ENCODE results near the gene POLR1C.
"Not testable (repeated sequence)": the region's sequence is repeated elsewhere in the genome, so short reads cannot be mapped to it uniquely, and the experiment has no call there.

Gene POLR1C

DNA sequence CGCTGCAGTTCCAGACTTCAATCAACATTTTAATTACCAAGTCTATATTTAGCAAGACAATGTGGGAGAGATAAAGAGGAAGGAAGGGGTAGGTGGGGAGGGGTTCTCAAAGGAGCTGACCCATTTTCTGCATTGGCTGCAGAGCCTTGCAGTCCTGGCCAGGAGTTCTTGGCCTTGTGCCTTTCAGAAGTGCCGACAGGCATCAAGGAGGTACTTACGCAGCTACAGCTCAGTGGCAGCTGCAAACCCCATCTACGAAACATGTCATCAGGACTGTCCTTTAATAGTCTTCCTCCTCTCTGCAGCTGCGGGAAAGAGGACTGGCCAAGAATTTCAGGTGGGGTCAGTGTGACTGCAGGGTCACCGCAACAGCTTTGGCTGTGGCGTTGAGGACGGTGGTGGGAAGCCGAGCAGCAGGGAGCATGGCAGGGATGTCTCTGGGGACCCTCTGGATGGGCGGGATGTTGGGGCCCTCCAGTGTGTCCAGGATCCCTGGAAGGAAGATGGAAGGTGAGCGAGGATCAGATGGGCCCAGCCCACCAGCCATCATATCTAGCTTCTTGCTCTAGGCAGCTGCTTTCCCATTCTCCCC is 5.0 kb upstream of the POLR1C start:
- Mint-ChIP-seq H3K4me3 (no peak overlapping the region), H3K9me3 (no peaks in the 10 kb centered on the region), H3K27me3 (peaks cover 13% of the 10 kb centered on the region), H3K4me1 (ENCODE audit: low read depth) (peaks cover 8% of the 10 kb centered on the region), H3K36me3 (ENCODE audit: low read depth) (peaks cover 26% of the 10 kb centered on the region), H3K27ac (no peak overlapping the region)

DNA sequence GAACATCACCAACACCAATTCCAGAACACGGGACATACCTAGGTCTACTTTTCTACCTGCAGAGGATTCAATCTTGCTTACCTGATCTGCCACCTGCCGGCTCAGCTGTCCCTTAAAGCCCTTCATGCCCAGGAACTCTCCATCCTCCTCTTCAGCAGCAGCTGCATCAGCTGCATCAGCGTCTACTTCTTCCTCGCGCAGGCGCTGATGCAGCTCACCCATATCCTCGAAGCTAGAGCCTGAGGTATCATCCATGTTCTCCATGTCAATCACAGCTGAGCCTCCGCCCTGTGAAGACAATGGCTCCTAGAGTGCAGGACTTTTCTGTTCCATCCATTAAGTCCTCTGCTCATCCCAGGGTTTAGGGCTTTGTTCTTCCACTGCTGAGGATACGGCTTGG is 1.1 kb upstream of the POLR1C start:
- Mint-ChIP-seq H3K4me3 (no peak overlapping the region), H3K27ac (no peak overlapping the region), H3K9me3 (no peaks in the 10 kb centered on the region), H3K36me3 (ENCODE audit: low read depth) (peaks cover 26% of the 10 kb centered on the region), H3K27me3 (no peaks in the 10 kb centered on the region), H3K4me1 (ENCODE audit: low read depth) (peaks cover 1% of the 10 kb centered on the region)

DNA sequence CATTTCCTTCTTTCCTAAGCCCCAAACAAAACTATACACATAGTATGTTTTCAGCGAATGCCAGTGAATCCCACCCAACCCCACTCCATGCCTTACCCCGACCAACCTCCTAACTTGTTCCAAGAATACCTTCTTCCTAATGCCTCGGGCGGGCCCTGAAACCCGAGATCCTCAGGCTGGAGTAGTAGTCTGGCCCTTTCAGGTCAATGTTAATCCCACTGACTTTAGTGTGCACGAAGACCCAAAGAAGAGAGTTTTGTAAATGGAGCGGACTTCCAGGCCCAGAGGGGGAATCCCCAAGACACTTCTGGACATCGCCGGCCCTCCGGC is 557 bp upstream of the POLR1C start:
- no peak overlapping the region for H3K27ac Mint-ChIP-seq
- no peaks in the 10 kb centered on the region for H3K9me3 Mint-ChIP-seq

DNA sequence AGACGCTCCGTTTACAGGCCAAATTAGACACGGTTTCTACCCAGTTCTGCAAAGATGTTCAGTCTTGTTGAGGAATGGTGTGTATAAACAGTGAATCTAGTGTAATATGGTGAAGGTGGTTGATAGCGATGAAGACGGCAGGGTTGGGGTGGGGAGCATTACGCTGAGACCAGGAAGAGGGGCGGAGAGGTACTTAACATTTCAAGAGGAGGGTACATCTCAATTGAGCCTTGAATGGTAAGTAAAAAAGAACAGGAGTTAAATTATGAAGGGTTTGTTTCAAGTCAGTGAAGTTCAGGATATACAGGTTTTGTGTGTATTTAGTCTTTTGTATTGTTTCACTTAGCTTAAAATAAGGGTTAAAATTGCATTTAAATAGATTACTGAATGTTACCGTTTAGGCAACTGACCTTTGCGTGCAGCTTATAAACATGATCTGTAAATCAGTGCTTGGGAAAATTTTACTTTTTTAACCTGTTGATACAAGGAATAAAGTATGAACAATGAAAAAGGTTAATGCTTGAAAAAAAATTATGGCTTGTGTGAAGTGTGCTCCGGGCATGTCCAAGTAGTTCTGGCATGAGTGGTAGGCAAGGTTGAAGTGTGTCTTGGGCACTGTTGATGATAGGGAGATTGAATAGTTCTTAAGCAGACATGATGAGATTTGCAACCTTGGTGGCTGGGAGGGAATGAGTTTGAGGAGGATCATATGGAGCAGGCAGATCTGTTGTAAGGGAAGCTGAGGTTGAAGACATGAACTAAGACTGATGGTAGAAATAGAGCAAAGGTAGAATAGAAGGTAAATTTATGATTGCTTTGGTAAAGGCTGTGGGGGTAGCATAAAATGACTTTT is 842 bp downstream of the POLR1C start:
- Mint-ChIP-seq H3K36me3 (ENCODE audit: low read depth) (peaks cover 30% of the 10 kb centered on the region), H3K27ac (no peak overlapping the region), H3K4me3 (no peak overlapping the region), H3K9me3 (no peaks in the 10 kb centered on the region), H3K4me1 (ENCODE audit: low read depth) (peaks cover 4% of the 10 kb centered on the region), H3K27me3 (no peaks in the 10 kb centered on the region)

More for the DNA sequence above, 557 bp upstream of the POLR1C start:
- peaks cover 4% of the 10 kb centered on the region for H3K4me1 Mint-ChIP-seq (ENCODE audit: low read depth)
- H3K27me3 Mint-ChIP-seq = no peaks in the 10 kb centered on the region
- H3K4me3 Mint-ChIP-seq = no peak overlapping the region
- peaks cover 24% of the 10 kb centered on the region for H3K36me3 Mint-ChIP-seq (ENCODE audit: low read depth)

DNA sequence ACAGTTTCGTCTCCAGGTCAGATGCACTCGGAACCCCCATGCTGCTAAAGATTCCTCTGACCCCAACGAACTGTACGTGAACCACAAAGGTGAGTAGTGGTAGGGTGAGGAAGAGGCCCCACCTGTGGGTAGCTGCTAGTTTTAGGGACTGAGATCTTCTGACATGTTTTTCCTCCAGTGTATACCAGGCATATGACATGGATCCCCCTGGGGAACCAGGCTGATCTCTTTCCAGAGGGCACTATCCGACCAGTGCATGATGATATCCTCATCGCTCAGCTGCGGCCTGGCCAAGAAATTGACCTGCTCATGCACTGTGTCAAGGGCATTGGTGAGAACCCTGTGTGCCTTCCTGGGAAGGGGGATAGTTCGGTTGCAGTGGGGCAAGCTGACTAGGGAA is 3.2 kb downstream of the POLR1C start:
- Mint-ChIP-seq H3K9me3 (no peaks in the 10 kb centered on the region), H3K4me3 (no peak overlapping the region), H3K27ac (peak overlapping the region; percentile 17), H3K27me3 (no peaks in the 10 kb centered on the region), H3K36me3 (ENCODE audit: low read depth) (peaks cover 35% of the 10 kb centered on the region), H3K4me1 (ENCODE audit: low read depth) (peaks cover 4% of the 10 kb centered on the region)

DNA sequence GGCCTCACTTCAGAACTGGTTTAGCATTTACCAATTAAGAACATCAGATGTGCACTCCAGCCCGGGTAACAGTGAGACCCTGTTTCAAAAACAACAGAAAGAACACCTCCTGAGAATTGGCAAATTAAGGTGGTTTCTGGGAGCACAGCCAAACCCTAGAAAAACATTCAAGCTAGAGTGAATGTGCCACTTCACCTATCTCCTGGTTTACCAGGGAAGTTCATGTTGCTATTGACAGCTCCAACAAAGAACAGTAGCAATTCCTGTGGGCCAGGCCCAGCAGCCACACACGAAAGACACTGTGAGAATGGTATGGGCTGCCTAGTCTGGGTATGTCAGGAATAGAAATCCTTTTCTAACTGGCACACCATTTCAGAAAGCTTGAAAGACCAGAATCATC is 4.9 kb downstream of the POLR1C start:
- Mint-ChIP-seq H3K4me3 (no peak overlapping the region), H3K9me3 (no peaks in the 10 kb centered on the region), H3K4me1 (ENCODE audit: low read depth) (peaks cover 4% of the 10 kb centered on the region), H3K27ac (no peak overlapping the region), H3K27me3 (no peaks in the 10 kb centered on the region), H3K36me3 (ENCODE audit: low read depth) (peaks cover 49% of the 10 kb centered on the region)

DNA sequence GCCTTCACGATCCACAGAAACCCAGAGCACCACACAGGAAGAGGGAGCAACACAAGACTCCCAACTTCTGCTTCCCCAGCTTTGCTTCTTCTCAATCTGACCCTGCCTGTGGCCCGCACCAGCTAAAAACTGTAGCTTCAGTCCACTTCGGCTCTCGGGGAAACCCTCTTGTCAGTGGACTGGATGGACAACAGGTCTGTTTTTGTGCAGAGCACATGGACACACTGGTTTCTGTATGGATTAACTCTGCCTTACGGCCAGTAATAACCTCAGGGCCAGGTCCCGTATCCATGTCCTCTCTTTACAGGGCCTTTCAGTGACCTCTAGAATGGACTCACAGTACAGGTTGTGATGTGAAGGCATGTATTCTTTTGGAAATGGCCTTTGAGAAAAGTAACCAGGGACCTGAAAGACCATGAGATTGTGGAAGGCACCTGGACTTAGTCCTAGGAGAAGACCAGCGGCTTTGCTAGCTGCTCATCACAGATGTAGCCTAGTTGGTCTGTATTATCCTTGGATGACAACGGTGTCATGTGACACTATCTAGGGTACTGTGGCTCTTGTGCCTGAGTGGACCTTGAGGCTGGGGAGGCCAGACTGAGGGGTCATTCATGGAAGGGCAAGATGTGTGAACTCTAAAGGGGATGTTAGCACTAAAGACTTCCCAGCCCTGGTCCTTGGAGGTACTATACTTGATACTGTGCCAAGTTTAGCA is 5.8 kb downstream of the POLR1C start:
- Mint-ChIP-seq H3K36me3 (ENCODE audit: low read depth) (peaks cover 58% of the 10 kb centered on the region), H3K4me3 (no peak overlapping the region), H3K9me3 (no peaks in the 10 kb centered on the region), H3K27me3 (no peaks in the 10 kb centered on the region), H3K27ac (peak overlapping the region; percentile 43), H3K4me1 (ENCODE audit: low read depth) (peaks cover 4% of the 10 kb centered on the region)

DNA sequence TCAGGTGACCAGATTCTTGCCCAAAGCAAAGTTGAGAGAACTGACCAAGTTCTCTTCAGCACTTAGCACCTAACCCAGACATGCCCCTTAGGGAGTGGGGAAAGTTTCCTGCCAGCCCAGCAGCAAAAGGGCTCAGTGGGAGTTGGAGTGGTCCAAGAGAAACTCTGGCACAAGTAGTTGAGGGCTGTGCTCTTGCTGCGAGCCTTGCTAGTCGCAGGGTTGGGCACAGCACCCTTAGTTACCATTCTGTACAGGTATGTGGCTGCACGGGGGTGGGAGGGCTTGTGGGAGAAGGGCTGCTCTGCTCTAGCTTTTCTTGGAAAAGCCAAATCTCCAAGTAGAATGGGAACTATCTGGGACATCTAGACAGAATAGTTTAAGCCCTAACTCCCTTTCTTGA is 6.4 kb downstream of the POLR1C start:
- no peak overlapping the region for H3K4me3 Mint-ChIP-seq
- H3K36me3 Mint-ChIP-seq (ENCODE audit: low read depth) = peaks cover 63% of the 10 kb centered on the region
- no peaks in the 10 kb centered on the region for H3K9me3 Mint-ChIP-seq
- H3K27ac Mint-ChIP-seq = no peak overlapping the region
- H3K27me3 Mint-ChIP-seq = no peaks in the 10 kb centered on the region
- peaks cover 4% of the 10 kb centered on the region for H3K4me1 Mint-ChIP-seq (ENCODE audit: low read depth)

DNA sequence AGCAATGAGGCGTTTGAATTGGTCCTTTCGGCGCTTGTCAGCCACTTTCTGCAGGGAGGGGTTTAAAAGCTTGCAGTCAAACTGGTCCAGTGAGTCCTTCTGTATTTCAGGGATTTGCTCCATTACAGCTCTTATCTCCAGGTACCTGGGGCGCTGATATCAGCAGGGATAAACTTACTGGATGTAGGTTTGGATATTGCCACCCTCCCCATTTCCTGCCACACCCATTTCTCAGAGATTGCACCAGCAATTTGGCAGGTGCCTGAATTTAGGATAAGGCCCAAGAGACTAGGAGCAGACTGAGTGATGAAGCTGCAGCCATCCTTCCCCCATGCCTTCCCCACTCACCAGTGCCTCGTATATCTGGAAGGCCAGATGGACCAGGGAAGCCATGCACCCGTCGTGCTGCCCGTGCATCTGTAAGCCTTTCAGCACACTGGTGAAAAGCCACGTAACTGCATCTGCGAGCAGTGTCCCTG is 7.6 kb downstream of the POLR1C start:
- no peaks in the 10 kb centered on the region for H3K9me3 Mint-ChIP-seq
- no peak overlapping the region for H3K27ac Mint-ChIP-seq
- H3K4me1 Mint-ChIP-seq (ENCODE audit: low read depth) = peaks cover 4% of the 10 kb centered on the region
- peaks cover 71% of the 10 kb centered on the region for H3K36me3 Mint-ChIP-seq (ENCODE audit: low read depth)
- no peaks in the 10 kb centered on the region for H3K27me3 Mint-ChIP-seq
- H3K4me3 Mint-ChIP-seq = no peak overlapping the region

DNA sequence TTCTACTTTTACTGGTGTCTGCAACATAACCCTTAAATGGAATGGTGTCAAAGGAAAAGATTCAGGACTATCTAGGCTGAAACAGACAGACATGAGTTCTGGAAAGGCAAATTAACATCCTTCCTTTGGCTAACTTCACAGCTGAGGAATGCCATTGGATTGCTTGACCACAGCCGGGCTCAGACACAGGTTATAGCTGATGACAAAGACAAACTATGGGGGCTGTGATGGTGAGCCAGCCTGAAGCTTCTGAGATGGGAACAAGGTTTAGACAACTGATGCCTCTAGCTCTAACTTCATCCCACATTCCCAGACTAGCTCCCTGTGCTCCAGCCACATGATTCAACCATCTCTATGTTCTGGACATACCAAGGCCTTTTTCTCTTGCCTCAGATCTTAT is 15.3 kb downstream of the POLR1C start:
- Mint-ChIP-seq H3K4me1 (ENCODE audit: low read depth) (no peaks in the 10 kb centered on the region), H3K27ac (no peak overlapping the region), H3K4me3 (no peak overlapping the region), H3K27me3 (no peaks in the 10 kb centered on the region), H3K9me3 (no peaks in the 10 kb centered on the region), H3K36me3 (ENCODE audit: low read depth) (peaks cover 59% of the 10 kb centered on the region)

DNA sequence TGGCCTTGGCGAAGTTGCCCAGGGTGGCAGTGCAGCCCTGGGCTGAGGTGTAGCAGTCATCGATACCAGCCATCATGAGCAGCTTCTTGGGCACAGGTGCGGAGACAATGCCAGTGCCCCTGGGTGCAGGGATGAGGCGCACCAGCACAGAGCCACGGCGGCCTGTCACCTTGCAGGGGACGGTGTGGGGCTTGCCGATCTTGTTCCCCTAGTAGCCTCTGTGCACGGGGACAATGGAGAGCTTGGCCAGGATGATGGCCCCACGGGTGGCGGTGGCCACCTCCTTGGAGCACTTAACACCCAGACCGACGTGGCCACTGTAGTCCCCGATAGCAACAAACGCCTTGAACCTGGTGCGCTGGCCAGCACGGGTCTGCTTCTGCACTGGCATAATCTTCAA is 22.1 kb downstream of the POLR1C start:
- H3K4me3 Mint-ChIP-seq; H3K27me3 Mint-ChIP-seq; H3K9me3 Mint-ChIP-seq; H3K4me1 Mint-ChIP-seq (ENCODE audit: low read depth); H3K27ac Mint-ChIP-seq: not testable (repeated sequence)
- peaks cover 50% of the 10 kb centered on the region for H3K36me3 Mint-ChIP-seq (ENCODE audit: low read depth)

DNA sequence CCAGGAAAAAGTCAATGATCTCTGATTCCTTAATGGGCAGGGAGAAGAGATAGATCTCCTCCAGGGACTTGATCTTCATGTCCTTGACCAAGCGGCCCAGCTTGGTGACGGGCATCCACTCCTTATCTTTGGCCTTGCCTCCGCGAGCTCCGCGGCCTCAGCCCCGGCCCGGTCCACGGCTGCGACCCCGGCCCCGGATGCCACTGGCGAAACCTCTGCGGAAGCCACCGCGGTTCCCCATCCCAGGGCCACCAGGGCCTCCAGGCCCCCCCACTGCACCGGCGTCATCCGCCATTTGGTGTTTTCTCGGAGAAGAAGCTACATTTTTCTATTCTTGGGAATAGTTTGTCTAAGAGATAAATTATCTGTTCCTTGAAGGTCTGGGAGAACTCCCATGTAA is 22.5 kb downstream of the POLR1C start:
- not testable (repeated sequence) for H3K9me3 Mint-ChIP-seq; H3K27ac Mint-ChIP-seq; H3K4me3 Mint-ChIP-seq; H3K27me3 Mint-ChIP-seq; H3K4me1 Mint-ChIP-seq (ENCODE audit: low read depth)
- peaks cover 54% of the 10 kb centered on the region for H3K36me3 Mint-ChIP-seq (ENCODE audit: low read depth)

DNA sequence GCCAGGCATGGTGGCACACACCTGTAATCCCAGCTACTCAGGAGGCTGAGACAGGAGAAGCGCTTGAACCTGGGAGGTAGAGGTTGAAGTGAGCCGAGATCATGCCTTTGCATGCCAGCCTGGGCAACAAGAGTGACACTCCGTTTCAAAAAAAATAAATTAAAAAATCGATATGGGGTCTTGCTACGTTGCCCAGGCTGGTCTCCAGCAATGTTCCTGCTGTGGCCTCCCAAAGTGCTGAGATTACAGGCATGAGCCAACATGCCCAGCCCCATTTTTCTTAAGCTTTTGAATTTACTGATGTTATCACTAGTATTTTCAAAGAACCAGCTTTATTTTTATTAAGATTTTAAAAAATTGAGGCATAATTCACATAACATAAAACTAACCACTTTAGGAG is 23.6 kb downstream of the POLR1C start:
- Mint-ChIP-seq H3K4me3 (no peak overlapping the region), H3K27me3 (no peaks in the 10 kb centered on the region), H3K9me3 (no peaks in the 10 kb centered on the region), H3K27ac (no peak overlapping the region), H3K4me1 (ENCODE audit: low read depth) (no peaks in the 10 kb centered on the region), H3K36me3 (ENCODE audit: low read depth) (peaks cover 56% of the 10 kb centered on the region)

DNA sequence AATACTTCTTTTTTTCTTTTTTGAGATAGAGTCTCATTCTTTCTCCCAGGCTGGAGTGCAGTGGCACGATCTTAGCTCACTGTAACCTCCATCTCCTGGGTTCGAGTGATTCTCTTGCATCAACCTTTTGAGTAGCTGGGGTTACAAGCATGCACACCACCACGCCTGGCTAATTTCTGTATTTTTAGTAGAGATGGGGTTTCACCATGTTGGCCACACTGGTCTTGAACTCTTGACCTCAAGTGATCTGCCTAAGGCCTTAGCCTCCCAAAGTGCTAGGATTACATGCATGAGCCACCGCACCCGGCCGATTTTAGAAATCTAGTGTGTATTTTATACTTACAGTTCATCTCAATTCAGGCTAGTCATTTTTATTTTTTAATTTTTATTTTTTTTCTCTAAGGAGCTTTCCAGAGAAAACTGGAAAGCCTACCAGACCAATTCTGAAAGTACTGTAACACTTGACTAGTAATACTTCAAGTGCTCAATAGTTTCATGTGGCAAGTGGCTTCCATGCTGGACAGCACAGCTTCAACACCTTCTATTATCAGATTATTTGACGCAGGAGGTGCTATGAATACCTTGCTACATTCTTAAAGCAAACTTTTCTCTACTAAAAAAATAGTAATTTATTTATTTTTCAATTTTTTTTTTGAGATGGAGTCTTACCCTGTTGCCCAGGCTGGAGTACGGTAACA is 25.0 kb downstream of the POLR1C start:
- H3K27me3 Mint-ChIP-seq = no peaks in the 10 kb centered on the region
- H3K4me1 Mint-ChIP-seq (ENCODE audit: low read depth) = no peaks in the 10 kb centered on the region
- H3K36me3 Mint-ChIP-seq (ENCODE audit: low read depth) = peaks cover 63% of the 10 kb centered on the region
- no peaks in the 10 kb centered on the region for H3K9me3 Mint-ChIP-seq
- no peak overlapping the region for H3K4me3 Mint-ChIP-seq
- no peak overlapping the region for H3K27ac Mint-ChIP-seq

DNA sequence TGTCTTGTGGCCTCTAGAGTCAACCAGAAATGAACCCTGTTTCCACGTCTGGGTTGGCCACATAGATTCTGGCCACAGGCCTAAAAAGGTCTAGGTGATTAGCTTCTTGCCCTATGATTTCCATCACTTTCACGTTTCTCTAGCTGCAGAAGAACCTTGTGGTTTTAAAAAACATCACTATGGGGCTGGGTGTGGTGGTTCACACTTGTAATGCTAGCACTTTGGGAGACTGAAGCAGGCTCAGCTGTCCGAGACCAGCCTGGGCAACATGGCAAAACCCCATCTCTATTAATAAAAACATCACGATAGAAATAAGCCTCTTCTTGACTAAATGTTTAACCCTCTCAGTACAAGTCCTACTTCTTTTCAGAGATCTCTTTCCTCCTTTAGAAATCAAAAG is 27.6 kb downstream of the POLR1C start:
- Mint-ChIP-seq H3K4me1 (ENCODE audit: low read depth) (no peaks in the 10 kb centered on the region), H3K9me3 (no peaks in the 10 kb centered on the region), H3K36me3 (ENCODE audit: low read depth) (peaks cover 69% of the 10 kb centered on the region), H3K27me3 (no peaks in the 10 kb centered on the region), H3K4me3 (no peak overlapping the region), H3K27ac (no peak overlapping the region)
